Peyer's patch (tissue), 4 donors: ENCODE measurements around the gene ZBTB8OS.
"Not testable (repeated sequence)": the region's sequence is repeated elsewhere in the genome, so short reads cannot be mapped to it uniquely, and the experiment has no call there.

ENCODE experiments used
- CTCF ChIP-seq, 6 experiments: fragments of 450-650 bp in 4 of 6; fragments of 200-600 bp in 2 of 6; sonication (generic) in 1 of 6; IDR thresholded peaks; one replicate each; pipeline ENCODE4 v1.5.1; 2017 to 2019; ENCODE audit warnings: antibody characterized with exemption in 6 of 6, mild to moderate bottlenecking in 3 of 6, moderate library complexity in 1 of 6
- POLR2A ChIP-seq, 2 donors: fragments of 450-650 bp; IDR thresholded peaks; one replicate each; pipeline ENCODE4 v1.5.1; 2017; ENCODE audit warnings: antibody characterized with exemption in 2 of 2, mild to moderate bottlenecking in 2 of 2, moderate library complexity in 2 of 2

- not testable (repeated sequence) for TF ChIP-seq CTCF, POLR2A (IDR thresholded peaks at IDR 0.05)
Measured at GRCh38 chr1:32668716-32669115, 18.4 kb upstream of the ZBTB8OS start.
